ENCODE measurements around the gene TCFL5.

The TCFL5 gene

DNA sequence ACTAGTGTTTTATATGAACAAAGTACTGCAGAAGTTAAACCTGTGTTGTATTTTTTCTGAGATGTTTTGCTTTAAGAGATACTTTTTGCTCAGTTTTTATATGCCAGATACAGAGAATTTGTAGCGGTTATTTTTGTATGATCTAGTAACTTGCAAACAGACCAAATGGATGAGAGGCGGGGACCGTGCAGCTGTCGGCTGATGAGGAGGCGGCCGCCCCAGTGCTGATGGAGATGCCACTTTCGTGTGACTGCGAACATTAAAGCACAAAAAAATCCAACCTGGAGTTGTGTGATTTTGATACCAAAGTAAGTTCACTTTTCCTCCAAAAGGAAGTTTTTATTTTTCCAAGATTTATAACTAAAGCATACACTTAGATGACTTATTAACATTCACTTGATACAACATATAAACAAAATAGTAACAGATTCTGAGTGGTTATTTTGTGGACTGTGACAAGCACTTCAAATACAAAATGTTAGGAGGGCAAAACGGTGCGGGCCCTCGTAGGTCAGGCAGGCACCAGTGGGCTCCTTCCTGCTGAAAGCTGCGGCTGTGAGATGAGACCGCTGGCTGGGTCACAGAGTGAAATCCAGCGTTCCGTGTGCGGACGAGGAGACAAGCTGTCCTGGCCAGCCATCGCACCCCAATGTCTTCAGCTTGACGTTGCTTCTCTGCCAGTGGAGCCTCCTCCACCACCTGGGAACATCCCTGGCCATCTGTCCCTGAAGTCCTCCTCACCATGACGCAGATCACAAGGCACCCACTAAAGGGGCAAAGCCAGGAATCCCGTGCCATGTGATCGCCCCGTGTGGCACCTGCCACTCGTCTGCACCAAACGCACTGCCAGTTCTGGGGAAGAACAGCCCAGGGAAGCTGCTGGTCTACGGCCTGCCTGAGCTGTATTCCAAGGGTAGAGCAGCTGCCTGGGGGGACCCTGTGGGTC is 61.0 kb downstream of the TCFL5 start:
- H3K4me3 Mint-ChIP-seq = no peak overlapping the region
- H3K4me1 Mint-ChIP-seq (ENCODE audit: low read depth) = peaks cover 67% of the 10 kb centered on the region
- no peaks in the 10 kb centered on the region for H3K9me3 Mint-ChIP-seq
- no peak overlapping the region for H3K27ac Mint-ChIP-seq
- intact Hi-C loops (cut with micrococcal nuclease) = loop anchor here (10.0 kb wide), 1 partner anchor 416 kb away; the partner anchor contains the start of gene RPS21
- peaks cover 64% of the 10 kb centered on the region for H3K36me3 Mint-ChIP-seq (ENCODE audit: low read depth)
- H3K27me3 Mint-ChIP-seq = no peaks in the 10 kb centered on the region

DNA sequence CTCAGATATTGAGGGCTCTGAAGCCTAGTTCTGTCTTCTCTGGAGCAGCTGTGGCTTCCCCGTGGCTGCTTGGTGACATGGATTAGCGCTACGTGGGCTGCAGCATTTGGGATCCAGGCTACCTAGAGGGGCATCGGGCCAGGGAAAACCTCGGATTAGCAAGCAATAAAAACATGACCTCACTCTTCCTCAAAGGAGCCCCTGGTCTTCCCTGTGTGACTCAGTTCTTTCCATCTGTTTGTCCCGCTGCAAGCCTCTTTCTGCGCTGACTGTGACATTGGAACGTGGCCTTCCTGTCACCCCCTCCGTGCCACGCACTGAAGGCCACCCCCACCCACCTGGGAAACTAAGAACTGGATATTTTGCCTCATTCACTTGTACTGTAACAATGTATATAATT is 61.7 kb downstream of the TCFL5 start:
- H3K4me1 Mint-ChIP-seq (ENCODE audit: low read depth) = peaks cover 70% of the 10 kb centered on the region
- H3K27ac Mint-ChIP-seq = no peak overlapping the region
- no peaks in the 10 kb centered on the region for H3K9me3 Mint-ChIP-seq
- no peak overlapping the region for H3K4me3 Mint-ChIP-seq
- no peaks in the 10 kb centered on the region for H3K27me3 Mint-ChIP-seq
- peaks cover 60% of the 10 kb centered on the region for H3K36me3 Mint-ChIP-seq (ENCODE audit: low read depth)
- intact Hi-C loops (cut with micrococcal nuclease) = loop anchor here (10.0 kb wide), 1 partner anchor 415 kb away; the partner anchor contains the start of gene RPS21

DNA sequence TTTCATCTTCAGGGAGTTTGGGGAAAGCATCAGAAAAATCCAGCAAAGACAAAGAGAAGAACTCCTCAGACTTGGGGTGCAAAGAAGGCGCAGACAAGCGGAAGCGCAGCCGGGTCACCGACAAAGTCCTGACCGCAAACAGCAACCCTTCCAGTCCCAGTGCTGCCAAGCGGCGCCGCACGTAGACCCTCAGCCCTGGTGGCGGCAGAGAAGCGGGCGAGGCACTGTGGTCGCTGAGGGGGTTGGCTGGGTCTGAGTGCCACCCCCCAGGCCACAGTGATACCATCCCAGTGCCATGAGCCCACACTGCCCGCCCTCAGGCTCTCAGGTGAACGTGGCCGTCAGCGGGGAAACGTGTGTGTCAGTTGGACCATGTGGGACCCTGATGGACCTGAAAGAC is 62.2 kb downstream of the TCFL5 start:
- H3K36me3 Mint-ChIP-seq (ENCODE audit: low read depth) = peaks cover 56% of the 10 kb centered on the region
- no peak overlapping the region for H3K27ac Mint-ChIP-seq
- H3K4me1 Mint-ChIP-seq (ENCODE audit: low read depth) = peaks cover 70% of the 10 kb centered on the region
- no peaks in the 10 kb centered on the region for H3K9me3 Mint-ChIP-seq
- intact Hi-C loops (cut with micrococcal nuclease) = no loop called here
- H3K27me3 Mint-ChIP-seq = no peaks in the 10 kb centered on the region
- H3K4me3 Mint-ChIP-seq = no peak overlapping the region

DNA sequence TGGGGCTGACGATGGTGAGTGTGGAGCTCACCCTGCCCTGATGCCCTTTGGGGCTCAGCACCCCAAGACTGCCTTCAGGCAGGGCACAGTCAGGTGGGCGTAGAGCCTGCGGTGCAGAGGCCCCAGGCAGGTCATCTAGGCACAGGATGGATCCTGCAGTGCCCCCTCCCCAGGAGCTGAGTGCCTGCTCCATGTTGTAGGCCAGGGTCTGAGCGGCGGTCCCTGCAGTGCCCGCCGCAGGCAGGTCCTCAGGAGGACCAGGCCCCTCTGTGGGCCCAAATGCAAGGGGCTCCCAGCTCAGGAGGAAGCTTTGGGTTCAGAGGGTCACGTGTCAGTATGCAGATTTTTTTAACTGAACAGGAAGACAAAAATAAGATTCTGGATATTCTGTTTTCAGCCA is 62.6 kb downstream of the TCFL5 start:
- intact Hi-C loops (cut with micrococcal nuclease) = no loop called here

DNA sequence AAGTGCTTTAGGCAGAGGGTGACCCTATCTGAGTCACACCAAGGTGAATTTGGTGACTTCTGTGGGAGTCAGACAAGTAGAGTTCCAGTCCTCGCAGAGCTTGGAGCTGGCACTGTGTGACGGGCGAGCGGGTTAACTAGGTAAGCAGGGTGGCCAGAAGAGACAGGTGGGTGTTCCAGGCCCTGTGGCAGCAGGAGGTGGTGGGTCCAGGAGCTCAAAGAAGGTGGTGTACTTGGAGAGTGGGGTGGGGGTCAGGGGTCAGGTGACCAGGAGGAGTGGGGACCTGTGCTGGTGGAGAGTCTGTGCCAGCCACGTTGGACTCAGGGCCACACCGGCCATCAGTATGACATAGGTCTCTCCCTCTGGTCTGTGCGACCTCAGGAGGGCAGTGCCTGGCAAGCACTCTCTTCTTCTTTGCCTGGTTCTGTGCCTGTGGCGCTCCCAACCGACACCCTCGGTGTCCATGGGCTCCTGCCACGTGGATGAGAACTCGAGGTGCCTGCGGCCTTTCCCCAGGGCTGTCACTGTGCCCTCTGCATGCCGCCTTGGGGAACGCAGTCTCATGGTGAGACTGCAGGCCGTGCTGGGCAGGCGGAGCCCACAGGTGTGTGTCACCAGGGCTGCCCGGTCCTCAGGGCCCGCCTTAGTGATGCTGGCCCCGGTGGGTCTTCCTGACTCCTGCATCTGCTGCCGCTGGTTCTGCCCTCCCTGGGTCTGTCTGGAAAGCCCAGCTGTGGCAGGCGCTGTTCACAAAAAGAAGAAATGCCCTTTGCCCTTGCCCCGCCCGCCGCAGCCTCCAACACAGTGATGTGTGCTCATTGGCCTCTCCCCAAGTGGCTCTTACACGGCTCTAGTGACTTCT is 63.7 kb downstream of the TCFL5 start:
- Mint-ChIP-seq H3K36me3 (ENCODE audit: low read depth) (peaks cover 51% of the 10 kb centered on the region), H3K4me3 (peak overlapping the region; percentile 84), H3K9me3 (no peaks in the 10 kb centered on the region), H3K27me3 (no peaks in the 10 kb centered on the region), H3K27ac (peak overlapping the region; percentile 83), H3K4me1 (ENCODE audit: low read depth) (peaks cover 66% of the 10 kb centered on the region)
- intact Hi-C loops (cut with micrococcal nuclease) = no loop called here

More for the DNA sequence above, 62.6 kb downstream of the TCFL5 start:
- Mint-ChIP-seq H3K36me3 (ENCODE audit: low read depth) (peaks cover 51% of the 10 kb centered on the region), H3K4me3 (no peak overlapping the region), H3K9me3 (no peaks in the 10 kb centered on the region), H3K27me3 (no peaks in the 10 kb centered on the region), H3K4me1 (ENCODE audit: low read depth) (peaks cover 66% of the 10 kb centered on the region), H3K27ac (peak overlapping the region; percentile 83)

DNA sequence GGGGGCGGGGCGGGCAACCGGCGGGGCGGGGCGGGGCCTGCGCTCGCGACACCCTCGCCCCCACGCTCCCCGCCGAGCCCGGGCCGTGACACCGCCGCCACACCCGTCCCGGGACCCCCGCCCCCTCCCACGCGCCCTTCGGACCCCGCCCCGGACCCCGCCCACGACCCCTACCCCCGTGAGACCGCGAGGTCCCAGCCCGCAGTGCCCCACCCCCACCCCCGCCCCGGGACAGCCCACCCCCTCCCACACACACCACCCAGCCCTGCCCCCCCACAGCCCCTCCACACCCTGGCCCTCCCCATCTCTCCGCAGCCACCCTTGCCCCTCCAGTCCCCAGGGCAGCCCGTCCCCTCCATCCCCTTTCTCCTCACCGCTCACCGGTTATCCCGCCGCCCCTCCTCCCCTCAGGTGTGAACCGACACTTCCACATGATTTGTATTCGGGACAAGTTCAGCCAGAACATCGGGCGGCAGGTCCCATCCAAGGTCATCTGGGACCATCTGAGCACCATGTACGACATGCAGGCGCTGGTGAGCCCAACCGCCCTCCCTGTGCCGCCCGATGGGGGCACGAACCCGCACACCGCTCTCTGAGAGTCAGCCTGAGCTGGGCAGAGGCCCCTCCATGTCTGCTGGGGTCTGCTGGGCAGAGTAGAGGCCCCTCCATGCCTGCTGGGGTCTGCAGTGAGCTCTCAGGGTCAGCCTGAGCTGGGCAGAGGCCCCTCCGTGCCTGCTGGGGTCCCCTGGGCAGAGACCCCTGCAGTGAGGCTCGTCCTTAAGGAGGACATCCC is 64.7 kb downstream of the TCFL5 start:
- no peaks in the 10 kb centered on the region for H3K27me3 Mint-ChIP-seq
- peak overlapping the region; percentile 83 for H3K27ac Mint-ChIP-seq
- intact Hi-C loops (cut with micrococcal nuclease) = no loop called here
- H3K4me1 Mint-ChIP-seq (ENCODE audit: low read depth) = peaks cover 60% of the 10 kb centered on the region
- H3K4me3 Mint-ChIP-seq = peak overlapping the region; percentile 84
- H3K9me3 Mint-ChIP-seq = no peaks in the 10 kb centered on the region
- peaks cover 51% of the 10 kb centered on the region for H3K36me3 Mint-ChIP-seq (ENCODE audit: low read depth)

DNA sequence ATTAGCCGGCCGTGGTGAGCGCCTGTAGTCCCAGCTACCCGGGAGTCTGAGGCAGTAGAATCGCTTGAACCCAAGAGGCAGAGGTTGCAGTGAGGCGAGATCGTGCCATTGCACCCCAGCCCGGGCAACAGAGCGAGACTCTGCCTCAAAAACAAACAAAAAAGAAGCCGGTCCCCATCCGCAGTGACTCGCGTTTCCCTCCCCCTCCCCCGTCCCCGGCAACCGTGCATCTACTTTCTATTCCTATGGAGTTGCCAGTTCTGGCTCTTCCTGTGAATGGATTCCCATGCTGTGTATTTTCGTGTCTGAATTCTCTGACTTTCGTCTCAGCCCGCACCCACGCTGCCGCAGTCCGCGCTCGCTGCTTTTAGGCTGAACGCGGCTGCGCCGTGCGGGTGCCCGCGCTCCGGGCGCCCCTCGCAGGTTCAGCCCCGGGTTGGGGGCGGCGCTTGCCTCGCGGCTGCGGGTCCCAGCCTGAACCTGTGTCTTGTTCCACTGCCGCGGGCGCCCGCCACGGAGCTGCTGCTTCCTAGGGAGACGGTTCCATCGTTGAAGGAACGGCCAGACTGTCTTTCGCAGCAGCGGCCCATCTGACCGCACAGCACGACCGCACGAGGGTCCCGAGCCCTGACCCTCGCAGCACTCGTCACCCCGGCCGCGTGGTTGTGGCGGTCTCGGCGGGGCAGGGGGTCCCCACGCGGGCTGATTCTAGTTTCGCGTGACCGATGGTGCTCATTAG is 66.4 kb downstream of the TCFL5 start:
- Mint-ChIP-seq H3K4me3 (peak overlapping the region; percentile 72), H3K36me3 (ENCODE audit: low read depth) (peaks cover 34% of the 10 kb centered on the region), H3K9me3 (no peaks in the 10 kb centered on the region), H3K27ac (peak overlapping the region; percentile 92), H3K4me1 (ENCODE audit: low read depth) (peaks cover 60% of the 10 kb centered on the region), H3K27me3 (no peaks in the 10 kb centered on the region)
- intact Hi-C loops (cut with micrococcal nuclease) = no loop called here

DNA sequence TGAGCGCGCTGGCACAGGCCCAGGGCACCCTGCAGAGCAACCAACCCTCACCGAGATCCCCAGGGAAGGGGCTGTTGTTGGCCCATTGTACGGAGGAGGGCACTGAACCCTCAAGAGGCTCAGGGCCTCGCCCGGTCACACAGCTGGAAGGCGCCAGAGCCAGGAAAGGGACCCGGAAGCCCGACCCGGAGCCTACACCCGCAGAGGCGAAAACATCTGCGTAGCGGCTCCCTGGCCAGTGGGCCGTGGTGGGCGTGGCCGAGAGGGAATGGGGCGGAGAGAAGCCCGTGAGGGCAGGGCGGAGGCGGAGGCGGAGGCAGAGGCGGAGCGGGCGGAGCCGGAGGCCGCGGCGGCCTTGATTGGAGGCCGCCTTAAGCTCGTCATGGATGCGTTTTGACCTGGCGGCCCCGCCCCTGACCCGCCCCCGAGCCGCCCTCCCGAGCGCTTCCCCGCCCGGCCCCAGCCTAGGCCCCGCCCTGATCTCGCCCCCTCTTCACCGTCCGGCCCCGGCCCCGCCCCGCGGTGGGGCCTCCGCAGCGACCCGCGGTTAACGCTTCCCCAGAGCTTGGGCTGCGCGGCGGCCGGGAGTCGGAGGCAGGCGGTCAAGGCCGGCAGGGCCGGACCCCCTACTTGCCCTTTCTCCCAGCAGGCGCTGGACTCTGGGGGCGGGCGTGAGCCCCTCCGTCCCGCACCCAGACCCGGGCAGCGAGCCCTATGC is 67.5 kb downstream of the TCFL5 start:
- Mint-ChIP-seq H3K27ac (peak overlapping the region; percentile 92), H3K4me1 (ENCODE audit: low read depth) (peaks cover 57% of the 10 kb centered on the region), H3K9me3 (no peaks in the 10 kb centered on the region), H3K36me3 (ENCODE audit: low read depth) (peaks cover 24% of the 10 kb centered on the region), H3K4me3 (peak overlapping the region; percentile 72), H3K27me3 (no peaks in the 10 kb centered on the region)
- intact Hi-C loops (cut with micrococcal nuclease) = loop anchor here (5.0 kb wide), 1 partner anchor 492 kb away; the partner anchor contains the start of gene ADRM1

DNA sequence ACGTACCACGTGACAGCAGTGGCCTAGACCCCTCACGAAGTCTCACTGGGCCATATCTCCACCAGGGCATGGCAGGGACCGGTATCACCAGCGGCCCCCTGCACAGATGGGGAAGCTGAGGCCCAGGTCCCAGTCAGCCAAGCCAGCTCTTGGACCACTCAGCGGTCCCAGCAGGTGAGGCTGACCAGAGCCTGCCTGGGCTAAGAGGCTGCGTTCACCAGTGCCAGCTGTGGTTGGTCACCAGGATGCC is 67.9 kb downstream of the TCFL5 start:
- Mint-ChIP-seq H3K27me3 (no peaks in the 10 kb centered on the region), H3K9me3 (no peaks in the 10 kb centered on the region), H3K4me3 (peak overlapping the region; percentile 51), H3K36me3 (ENCODE audit: low read depth) (peaks cover 19% of the 10 kb centered on the region), H3K4me1 (ENCODE audit: low read depth) (peaks cover 53% of the 10 kb centered on the region), H3K27ac (peak overlapping the region; percentile 92)
- intact Hi-C loops (cut with micrococcal nuclease) = loop anchor here (5.0 kb wide), 1 partner anchor 491 kb away; the partner anchor contains the start of gene ADRM1

DNA sequence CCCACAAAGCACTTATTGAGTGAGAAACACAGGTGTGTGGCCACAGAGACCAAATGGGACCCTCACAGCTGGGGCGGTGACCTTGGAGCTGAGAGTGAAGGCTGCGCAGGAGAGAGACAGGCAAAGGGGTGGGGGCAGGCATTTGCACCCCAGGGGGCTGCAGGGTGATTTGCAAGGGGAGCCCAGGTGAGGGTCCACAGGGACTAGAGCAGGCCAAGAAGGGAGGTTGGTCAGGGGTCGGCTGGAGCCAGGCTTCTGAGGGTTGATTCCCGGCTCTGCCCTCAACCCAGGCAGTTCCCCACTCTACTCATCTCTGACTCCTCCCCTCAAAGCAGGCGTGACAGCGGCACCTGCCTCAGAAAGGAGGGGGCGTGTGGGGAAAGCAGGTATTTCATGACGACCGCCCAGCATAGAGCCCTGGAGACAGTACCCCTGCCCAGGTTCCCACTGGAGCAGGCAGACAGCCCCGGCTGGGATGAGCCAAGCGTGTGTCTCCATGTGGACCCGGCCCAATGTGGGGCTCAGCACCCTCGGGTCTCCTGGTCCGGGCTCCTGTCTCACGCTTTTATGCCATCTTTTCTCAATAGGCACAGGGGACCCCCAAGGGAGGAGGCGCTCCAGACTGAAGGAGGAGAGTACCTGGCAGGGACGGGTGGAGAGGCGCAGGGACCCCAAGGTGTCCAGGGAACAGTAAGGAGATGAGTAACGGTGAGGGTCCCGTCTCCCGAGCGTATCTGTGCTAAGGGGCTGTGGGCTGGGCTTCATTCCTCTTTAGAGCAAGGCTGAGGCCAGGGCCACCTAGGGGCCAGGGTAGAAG is 68.5 kb downstream of the TCFL5 start:
- Mint-ChIP-seq H3K4me1 (ENCODE audit: low read depth) (peaks cover 51% of the 10 kb centered on the region), H3K4me3 (peak overlapping the region; percentile 51), H3K36me3 (ENCODE audit: low read depth) (peaks cover 13% of the 10 kb centered on the region), H3K27ac (peak overlapping the region; percentile 92), H3K9me3 (no peaks in the 10 kb centered on the region), H3K27me3 (no peaks in the 10 kb centered on the region)
- intact Hi-C loops (cut with micrococcal nuclease) = loop anchor here (5.0 kb wide), 1 partner anchor 491 kb away; the partner anchor contains the start of gene ADRM1

DNA sequence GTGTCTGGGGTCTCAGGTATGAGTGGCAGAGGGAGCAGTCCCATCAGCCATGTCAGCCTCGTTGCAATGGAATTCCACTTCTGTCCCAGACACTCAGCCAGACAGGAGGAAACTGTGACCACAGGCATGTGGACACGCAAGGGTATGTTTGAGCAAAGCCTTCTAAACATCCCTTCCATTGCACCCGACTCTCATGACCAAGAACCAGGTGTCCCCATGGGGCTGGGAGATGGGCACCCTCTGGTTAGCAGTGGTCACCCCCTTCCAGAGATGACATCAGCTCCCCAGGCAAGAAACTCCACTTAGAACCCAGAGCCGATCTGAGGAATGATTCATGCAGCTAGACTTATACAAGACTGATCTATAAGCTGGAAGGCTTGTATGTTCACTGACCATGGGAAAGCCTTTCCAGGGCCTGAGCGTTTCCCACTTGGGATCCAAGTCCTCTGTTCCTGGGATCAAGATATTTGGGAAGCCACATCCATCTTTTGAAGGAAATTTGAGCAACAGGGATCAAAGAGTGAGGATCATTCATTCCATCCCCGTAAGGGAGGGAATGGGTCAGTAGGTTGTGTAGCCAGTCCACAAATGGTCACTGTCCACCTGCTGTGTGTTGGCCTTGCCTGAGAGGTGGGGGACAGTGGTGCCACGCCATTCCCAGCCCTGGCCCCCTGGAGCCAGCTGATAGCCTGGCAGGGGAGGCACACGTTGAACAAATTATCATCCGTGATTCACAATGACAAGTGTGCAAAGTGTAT is 69.3 kb downstream of the TCFL5 start:
- Mint-ChIP-seq H3K4me1 (ENCODE audit: low read depth) (peaks cover 50% of the 10 kb centered on the region), H3K27ac (peak overlapping the region; percentile 92), H3K36me3 (ENCODE audit: low read depth) (peaks cover 12% of the 10 kb centered on the region), H3K9me3 (peaks cover 8% of the 10 kb centered on the region), H3K4me3 (no peak overlapping the region), H3K27me3 (no peaks in the 10 kb centered on the region)
- intact Hi-C loops (cut with micrococcal nuclease) = loop anchor here (5.0 kb wide), 1 partner anchor 490 kb away; the partner anchor contains the start of gene ADRM1
